Endodermal cell (in vitro differentiated cells): ENCODE data around the gene SENP5. TPM values are rescaled to one million over a fixed set of nuclear protein-coding genes. Genes with fewer than 3 reads are reported as not detected.
A peak's percentile ranks its signal among the peaks of the same experiment; 100 is the strongest.

ENCODE experiments used
- DNase-seq: peaks from one replicate; pipeline ENCODE4 v3.0.0-alpha.2; 2017
- H3K27ac ChIP-seq: 2 replicates; pipeline ENCODE4 v1.5.1; 2013; ENCODE audit warnings: mild to moderate bottlenecking, low read depth, low read length, moderate library complexity
- H3K27me3 ChIP-seq: 2 replicates; pipeline ENCODE4 v1.6.1; 2013; ENCODE audit warnings: mild to moderate bottlenecking, low read length, moderate library complexity; ENCODE audit not compliant: insufficient read depth, control insufficient read depth, poor library complexity, severe bottlenecking
- H3K36me3 ChIP-seq: 2 replicates; pipeline ENCODE4 v1.7.0; 2013; ENCODE audit warnings: mild to moderate bottlenecking, low read length, moderate library complexity; ENCODE audit not compliant: control insufficient read depth, insufficient read depth
- H3K4me1 ChIP-seq: one replicate; pipeline ENCODE4 v1.7.0; 2013; ENCODE audit warnings: low read length; ENCODE audit not compliant: control insufficient read depth, insufficient read depth
- H3K4me3 ChIP-seq: 2 replicates; pipeline ENCODE4 v1.5.1; 2013; ENCODE audit warnings: mild to moderate bottlenecking, low read length, moderate library complexity
- H3K9ac ChIP-seq: 2 replicates; pipeline ENCODE4 v1.6.1; 2013; ENCODE audit warnings: mild to moderate bottlenecking, low read length, moderate library complexity; ENCODE audit not compliant: poor library complexity, severe bottlenecking; ENCODE audit errors: extremely low read depth
- H3K9me3 ChIP-seq: 2 replicates; pipeline ENCODE4 v1.6.1; 2013; ENCODE audit warnings: mild to moderate bottlenecking, low read length, moderate library complexity; ENCODE audit not compliant: control insufficient read depth
- H3K27ac Mint-ChIP-seq: 2 replicates; pipeline ENCODE4 v1.8.0; 2020; ENCODE audit warnings: mixed read lengths
- H3K27me3 Mint-ChIP-seq: 2 replicates; pipeline ENCODE4 v1.8.0; 2021; ENCODE audit warnings: mild to moderate bottlenecking, mixed read lengths; ENCODE audit not compliant: insufficient read depth
- H3K36me3 Mint-ChIP-seq: 2 replicates; pipeline ENCODE4 v1.8.0; 2020; ENCODE audit warnings: low read depth, mixed read lengths
- H3K4me1 Mint-ChIP-seq: 2 replicates; pipeline ENCODE4 v1.8.0; 2020; ENCODE audit warnings: mixed read lengths
- H3K4me3 Mint-ChIP-seq: 2 replicates; pipeline ENCODE4 v1.8.0; 2020; ENCODE audit warnings: mild to moderate bottlenecking, moderate library complexity, mixed read lengths
- H3K9me3 Mint-ChIP-seq: 2 replicates; pipeline ENCODE4 v1.8.0; 2020; ENCODE audit warnings: mild to moderate bottlenecking, mixed read lengths
- CTCF ChIP-seq: fragments of 200-600 bp; sonication (generic); conservative IDR thresholded peaks from 2 replicates; pipeline ENCODE4 v1.5.0; 2021; ENCODE audit warnings: antibody characterized with exemption, mild to moderate bottlenecking
- WGBS, 2 experiments: methylation state at CpG; one replicate each; pipeline versions ENCODE4 v1.1.5 to v1.1.7; 2013; ENCODE audit warnings: missing lambda C conversion rate in 2 of 2, mixed read lengths in 1 of 2; ENCODE audit not compliant: insufficient coverage in 1 of 2, insufficient read length in 1 of 2; 5-methylcytosine and 5-hydroxymethylcytosine counted together
- total RNA-seq, 2 donors: library from RNA; stranded (reverse); fragmentation: NEBNext Ultra II Directional in 1 of 2; extraction: Animal tissue kit (Norgen Biotek cat#: 25700) in 1 of 2; gene quantifications; 2 replicates in 1 of 2; 3 replicates in 1 of 2; pipeline ENCODE4 v1.2.1, GENCODE V29; 2021

Gene SENP5
- total RNA-seq, 2 donors from 2014 or later, result 35.2 to 44.3 TPM

- H3K9ac ChIP-seq, result no peak overlapping the region
- 96 to 97% methylated on average over 5 to 13 of the region's 13 CpGs for WGBS, 2 experiments
- H3K4me3 ChIP-seq, result no peak overlapping the region
- peaks cover 30% of the 10 kb centered on the region for H3K36me3 Mint-ChIP-seq
- no peaks in the 10 kb centered on the region for H3K4me1 ChIP-seq
- H3K9me3 Mint-ChIP-seq, result no peaks in the 10 kb centered on the region
- no peaks in the 10 kb centered on the region for H3K27me3 Mint-ChIP-seq
- TF ChIP-seq CTCF, result no peak
- no peaks in the 10 kb centered on the region for H3K27me3 ChIP-seq
- no peak overlapping the region for H3K27ac ChIP-seq
- DNase-seq, result no peak
- H3K9me3 ChIP-seq, result peaks cover 5% of the 10 kb centered on the region
- H3K36me3 ChIP-seq, result peaks cover 31% of the 10 kb centered on the region
- no peak overlapping the region for H3K27ac Mint-ChIP-seq
- H3K4me3 Mint-ChIP-seq, result no peak overlapping the region
- no peaks in the 10 kb centered on the region for H3K4me1 Mint-ChIP-seq
Measured at GRCh38 chr3:196894557-196895295, 27.0 kb downstream of the SENP5 start.

- no peak overlapping the region for H3K27ac ChIP-seq
- DNase-seq, result no peak
- H3K4me3 ChIP-seq, result no peak overlapping the region
- H3K4me1 ChIP-seq, result no peaks in the 10 kb centered on the region
- no peak for TF ChIP-seq CTCF
- H3K4me1 Mint-ChIP-seq, result no peaks in the 10 kb centered on the region
- H3K27ac Mint-ChIP-seq, result peak overlapping the region; percentile 65
- peaks cover 37% of the 10 kb centered on the region for H3K36me3 ChIP-seq
- H3K9ac ChIP-seq, result no peak overlapping the region
- H3K9me3 Mint-ChIP-seq, result no peaks in the 10 kb centered on the region
- H3K27me3 ChIP-seq, result no peaks in the 10 kb centered on the region
- H3K9me3 ChIP-seq, result peaks cover 8% of the 10 kb centered on the region
- no peaks in the 10 kb centered on the region for H3K27me3 Mint-ChIP-seq
- 94 to 96% methylated on average over 6 of the region's 6 CpGs for WGBS, 2 experiments
- no peak overlapping the region for H3K4me3 Mint-ChIP-seq
- H3K36me3 Mint-ChIP-seq, result peaks cover 38% of the 10 kb centered on the region
Measured at GRCh38 chr3:196896229-196896628, 28.5 kb downstream of the SENP5 start.

GRCh38 chr3:196901768-196902167, 34.0 kb downstream of the SENP5 start:
- Histone ChIP-seq H3K27ac (no peak overlapping the region), H3K9ac (no peak overlapping the region), H3K9me3 (peaks cover 14% of the 10 kb centered on the region), H3K27me3 (no peaks in the 10 kb centered on the region), H3K4me3 (no peak overlapping the region), H3K36me3 (peaks cover 73% of the 10 kb centered on the region), H3K4me1 (no peaks in the 10 kb centered on the region)
- H3K4me3 Mint-ChIP-seq, result no peak overlapping the region
- no peak for DNase-seq
- WGBS, 2 experiments, result 95% methylated on average over 1 of the region's 1 CpG; no CpG with 5 or more reads in 1 of the 2 experiments
- H3K4me1 Mint-ChIP-seq, result no peaks in the 10 kb centered on the region
- no peaks in the 10 kb centered on the region for H3K9me3 Mint-ChIP-seq
- H3K27me3 Mint-ChIP-seq, result no peaks in the 10 kb centered on the region
- no peak overlapping the region for H3K27ac Mint-ChIP-seq
- TF ChIP-seq CTCF, result no peak
- H3K36me3 Mint-ChIP-seq, result peaks cover 61% of the 10 kb centered on the region
